ENCODE measurements around the gene CTNNA1. TPM values are rescaled to one million over a fixed set of nuclear protein-coding genes. Genes with fewer than 3 reads are reported as not detected.

CTNNA1 gene
- total RNA-seq, 2 donors from 2014 or later: 107 to 140 TPM

GRCh38 chr5:138979684-138980280, 226.6 kb downstream of the CTNNA1 start:
- Histone ChIP-seq H3K4me3 (no peak overlapping the region), H3K27ac (no peak overlapping the region), H3K4me1 (peaks cover 9% of the 10 kb centered on the region), H3K27me3 (no peaks in the 10 kb centered on the region), H3K9me3 (no peaks in the 10 kb centered on the region), H3K36me3 (replicated peaks in 1 of 2; ENCODE audit: insufficient read depth in 1 of 2, low read depth in 2 of 2) (no peaks in the 10 kb centered on the region)
- ATAC-seq: no peak
- intact Hi-C loops (cut with DNase I): no loop called here
- TF ChIP-seq CTCF (IDR thresholded peaks at IDR 0.05): no peak
- TF ChIP-seq POLR2A (IDR thresholded peaks at IDR 0.05): no peak
- WGBS, 2 donors: 70 to 89% methylated on average over 5 of the region's 5 CpGs
- no peak for DNase-seq

GRCh38 chr5:138980441-138980840, 227.2 kb downstream of the CTNNA1 start:
- no peaks in the 10 kb centered on the region for H3K27me3 ChIP-seq
- H3K36me3 ChIP-seq (replicated peaks in 1 of 2; ENCODE audit: insufficient read depth in 1 of 2, low read depth in 2 of 2): no peaks in the 10 kb centered on the region
- TF ChIP-seq CTCF (IDR thresholded peaks at IDR 0.05): no peak
- TF ChIP-seq POLR2A (IDR thresholded peaks at IDR 0.05): no peak
- no peak overlapping the region for H3K4me3 ChIP-seq
- no peak overlapping the region for H3K27ac ChIP-seq
- ATAC-seq: no peak
- no peak for DNase-seq
- H3K9me3 ChIP-seq: no peaks in the 10 kb centered on the region
- peaks cover 2% of the 10 kb centered on the region for H3K4me1 ChIP-seq
- intact Hi-C loops (cut with DNase I): no loop called here

- no peaks in the 10 kb centered on the region for H3K27me3 ChIP-seq
- no peak overlapping the region for H3K4me3 ChIP-seq
- 92 to 94% methylated on average over 3 of the region's 3 CpGs for WGBS, 2 donors
- no peaks in the 10 kb centered on the region for H3K9me3 ChIP-seq
- no peaks in the 10 kb centered on the region for H3K4me1 ChIP-seq
- intact Hi-C loops (cut with DNase I): no loop called here
- H3K27ac ChIP-seq: no peak overlapping the region
- H3K36me3 ChIP-seq (replicated peaks in 1 of 2; ENCODE audit: insufficient read depth in 1 of 2, low read depth in 2 of 2): no peaks in the 10 kb centered on the region
- no peak for TF ChIP-seq CTCF (IDR thresholded peaks at IDR 0.05)
- no peak for TF ChIP-seq POLR2A (IDR thresholded peaks at IDR 0.05)
- ATAC-seq: no peak
- DNase-seq: no peak
These were observed 227.9 kb downstream of the CTNNA1 start for GRCh38 chr5:138981131-138981530.

GRCh38 chr5:138981586-138981985, 228.4 kb downstream of the CTNNA1 start:
- no peak overlapping the region for H3K4me3 ChIP-seq
- no peaks in the 10 kb centered on the region for H3K36me3 ChIP-seq (replicated peaks in 1 of 2; ENCODE audit: insufficient read depth in 1 of 2, low read depth in 2 of 2)
- no peak for ATAC-seq
- H3K4me1 ChIP-seq: no peaks in the 10 kb centered on the region
- H3K27me3 ChIP-seq: no peaks in the 10 kb centered on the region
- intact Hi-C loops (cut with DNase I): no loop called here
- WGBS, 2 donors: 72 to 84% methylated on average over 7 of the region's 7 CpGs
- DNase-seq: no peak
- H3K9me3 ChIP-seq: no peaks in the 10 kb centered on the region
- no peak for TF ChIP-seq CTCF (IDR thresholded peaks at IDR 0.05)
- no peak for TF ChIP-seq POLR2A (IDR thresholded peaks at IDR 0.05)
- H3K27ac ChIP-seq: no peak overlapping the region

GRCh38 chr5:138983984-138984383, 230.8 kb downstream of the CTNNA1 start:
- no peaks in the 10 kb centered on the region for H3K9me3 ChIP-seq
- H3K27ac ChIP-seq: no peak overlapping the region
- no peak for ATAC-seq
- H3K4me3 ChIP-seq: no peak overlapping the region
- intact Hi-C loops (cut with DNase I): no loop called here
- TF ChIP-seq CTCF (IDR thresholded peaks at IDR 0.05) (no peak), POLR2A (IDR thresholded peaks at IDR 0.05) (no peak)
- no peaks in the 10 kb centered on the region for H3K27me3 ChIP-seq
- DNase-seq: no peak
- 74 to 79% methylated on average over 2 of the region's 2 CpGs for WGBS, 2 donors
- H3K4me1 ChIP-seq: no peaks in the 10 kb centered on the region
- H3K36me3 ChIP-seq (replicated peaks in 1 of 2; ENCODE audit: insufficient read depth in 1 of 2, low read depth in 2 of 2): no peaks in the 10 kb centered on the region

Measured in body of pancreas (tissue), 4 donors.